K562 (cell line): ENCODE results near the gene PHF24. TPM values are rescaled to one million over a fixed set of nuclear protein-coding genes. Genes with fewer than 3 reads are reported as not detected.

ENCODE experiments used
- ATAC-seq: fragments of 200-7000 bp; cut with Tn5 transposase; 3 replicates; pipeline ENCODE4 v1.9.1; 2020; ENCODE audit warnings: moderate library complexity
- BruUV-seq: library from RNA; stranded (reverse); fragments of 400-500 nt; replicated peaks from 2 replicates; lab custom pipeline; 2021; lab: Mats Ljungman, UMichigan
- CTCF ChIA-PET: fragments of 300-600 bp; formaldehyde crosslinking; extraction: SDS; loops from one replicate; lab custom pipeline; 2021; ENCODE audit warnings: low intra/inter-chr PET ratio; lab: Yijun Ruan, JAX
- POLR2A ChIA-PET: fragments of 300-600, 350-650 bp; sonication (Branson Sonifier 250); formaldehyde crosslinking; extraction: SDS; loops from one replicate; lab custom pipeline; 2021; ENCODE audit warnings: antibody characterized with exemption, inconsistent platforms; lab: Yijun Ruan, JAX
- DNase-seq, 4 experiments: peaks; one replicate each; pipeline versions ENCODE4 v3.0.0 to v3.0.0-alpha.2; 2011 to 2018; ENCODE audit warnings: low spot score in 3 of 4, mixed read lengths in 3 of 4; ENCODE audit errors: extremely low read depth in 1 of 4
- FAIRE-seq: peaks from 2 replicates; lab custom pipeline; 2011; peaks lifted over from hg19 to GRCh38; lab: Jason Lieb, UNC
- H2AFZ ChIP-seq: 2 replicates; pipeline ENCODE4 v1.6.0; 2011; ENCODE audit warnings: low read depth, low read length, control low read depth, inconsistent platforms
- H3K27ac ChIP-seq: fragments of 200-600 bp; 3 replicates; pipeline ENCODE4 v1.8.0; 2011; ENCODE audit warnings: low read depth, mild to moderate bottlenecking, control low read depth, inconsistent platforms, low read length, moderate library complexity, mixed read lengths; ENCODE audit errors: extremely low read depth
- H3K27me3 ChIP-seq, 2 experiments: fragments of 300-600 bp in 1 of 2; 2 replicates in 1 of 2; 3 replicates in 1 of 2; pipeline versions ENCODE4 v1.6.0 to v1.8.0; 2011; ENCODE audit warnings: inconsistent platforms in 2 of 2, low read length in 2 of 2, mild to moderate bottlenecking in 1 of 2, mixed read lengths in 1 of 2, moderate library complexity in 1 of 2; ENCODE audit not compliant: control insufficient read depth in 2 of 2, insufficient read depth in 2 of 2
- H3K36me3 ChIP-seq: fragments of 300-600 bp; 3 replicates; pipeline ENCODE4 v1.8.0; 2011; ENCODE audit warnings: mild to moderate bottlenecking, low read length, inconsistent platforms; ENCODE audit not compliant: control insufficient read depth, insufficient read depth
- H3K4me1 ChIP-seq, 2 experiments: fragments of 200-600 bp in 1 of 2; replicated peaks in 1 of 2; 2 replicates in 1 of 2; 3 replicates in 1 of 2; pipeline versions ENCODE4 v1.5.1 to v1.8.0; 2011; ENCODE audit warnings: inconsistent platforms in 2 of 2, low read length in 2 of 2, mild to moderate bottlenecking in 1 of 2, mixed read lengths in 1 of 2, moderate library complexity in 1 of 2; ENCODE audit not compliant: control insufficient read depth in 2 of 2, insufficient read depth in 2 of 2
- H3K4me2 ChIP-seq: 2 replicates; pipeline ENCODE4 v1.6.1; 2011; ENCODE audit warnings: low read length, control low read depth, inconsistent platforms, mixed read lengths; ENCODE audit not compliant: insufficient read depth
- H3K4me3 ChIP-seq: fragments of 200-600 bp; sonication (generic), shearing (Covaris generic); 2 replicates; pipeline ENCODE4 v1.5.1; 2016; ENCODE audit warnings: control low read depth, inconsistent platforms
- H3K79me2 ChIP-seq: fragments of 200-600 bp; 3 replicates; pipeline ENCODE4 v1.8.0; 2011; ENCODE audit warnings: low read length, inconsistent platforms; ENCODE audit not compliant: control insufficient read depth, insufficient read depth
- H3K9ac ChIP-seq, 2 experiments: 2 replicates each; pipeline versions ENCODE4 v1.6.0 to v1.6.1; 2011; ENCODE audit warnings: low read depth in 2 of 2, low read length in 2 of 2, control low read depth in 1 of 2, inconsistent platforms in 1 of 2, mild to moderate bottlenecking in 1 of 2, mixed read lengths in 1 of 2; ENCODE audit not compliant: insufficient read depth in 1 of 2
- H3K9me1 ChIP-seq: one replicate; pipeline ENCODE4 v1.6.0; 2011; ENCODE audit warnings: inconsistent platforms, mild to moderate bottlenecking, low read length, moderate library complexity; ENCODE audit not compliant: control insufficient read depth, insufficient read depth
- H3K9me3 ChIP-seq: replicated peaks from 2 replicates; pipeline ENCODE4 v1.5.1; 2011; ENCODE audit warnings: low read depth, low read length, inconsistent platforms; ENCODE audit not compliant: control insufficient read depth, insufficient read depth
- H4K20me1 ChIP-seq: replicated peaks from 2 replicates; pipeline ENCODE4 v1.6.1; 2011; ENCODE audit warnings: low read length, inconsistent platforms, mixed read lengths; ENCODE audit not compliant: control insufficient read depth, insufficient read depth
- BRCA1 ChIP-seq, 2 experiments: fragments of 450-650 bp in 1 of 2; sonication (generic) in 1 of 2; formaldehyde crosslinking in 1 of 2; IDR thresholded peaks; 2 replicates each; pipeline versions ENCODE4 v1.5.0 to v1.6.1; 2017 to 2020; ENCODE audit warnings: mild to moderate bottlenecking in 1 of 2, missing genetic modification reagents in 1 of 2
- EP300 ChIP-seq: IDR thresholded peaks from 2 replicates; pipeline ENCODE4 v1.6.1; 2012; ENCODE audit warnings: low read length, improper control_type of control experiment
- MYNN ChIP-seq, 2 experiments: sonication (generic); formaldehyde crosslinking in 1 of 2; IDR thresholded peaks; 2 replicates each; pipeline versions ENCODE4 v1.5.0 to v1.6.1; 2016 to 2020; ENCODE audit warnings: antibody characterized with exemption in 1 of 2, missing genetic modification reagents in 1 of 2
- NFE2 ChIP-seq: IDR thresholded peaks from 2 replicates; pipeline ENCODE4 v1.6.1; 2014; ENCODE audit warnings: antibody characterized with exemption, low read depth
- PTBP1 ChIP-seq: fragments of 200-400 bp; formaldehyde crosslinking; IDR thresholded peaks from 2 replicates; pipeline ENCODE4 v1.6.1; 2017; ENCODE audit warnings: low read depth, low read length
- TFE3 ChIP-seq: fragments of 450-650 bp; formaldehyde crosslinking; IDR thresholded peaks from 2 replicates; pipeline ENCODE4 v1.4.0; 2020; ENCODE audit warnings: mild to moderate bottlenecking, mixed read lengths
- THRB ChIP-seq: fragments of 450-650 bp; formaldehyde crosslinking; conservative IDR thresholded peaks from 2 replicates; pipeline ENCODE4 v1.4.0; 2022; ENCODE audit warnings: mild to moderate bottlenecking, missing genetic modification characterization
- USF1 ChIP-seq: sonication (generic); formaldehyde crosslinking; IDR thresholded peaks from 2 replicates; pipeline ENCODE4 v1.9.0; 2022; ENCODE audit warnings: mild to moderate bottlenecking, missing genetic modification reagents
- ZNF395 ChIP-seq: fragments of 200-800 bp; sonication (Bioruptor generic); IDR thresholded peaks from 2 replicates; pipeline ENCODE4 v1.6.1; 2017; ENCODE audit warnings: missing genetic modification characterization, missing compliant biosample characterization
- WGBS: fragments of 100-300 bp; shearing (Covaris generic); methylation state at CpG from one replicate; pipeline ENCODE4 v1.1.6; 2016; ENCODE audit warnings: low coverage, mixed read lengths; ENCODE audit not compliant: insufficient coverage; ENCODE audit errors: missing lambda C conversion rate; 5-methylcytosine and 5-hydroxymethylcytosine counted together
- in situ Hi-C: fragments of 300-500 bp; cut with MboI; formaldehyde crosslinking; loops from 4 replicates; pipeline ENCODE4 v1.15.0; 2018; ENCODE audit warnings: inconsistent platforms, mixed read lengths
- intact Hi-C: fragments of 100-400 bp; cut with micrococcal nuclease; formaldehyde crosslinking; loops from 2 replicates; pipeline ENCODE4 v1.14.2; 2022
- polyA plus RNA-seq, 8 experiments: library from polyadenylated mRNA; depleted of rRNA in 4 of 8; stranded (reverse) in 5 of 8; unstranded in 3 of 8; fragments of >200 nt; fragmentation: Nextera tagmentation in 2 of 8; fragmentation: Illumina TruSeq in 1 of 8; extraction: Ambion mirVana in 2 of 8; extraction: Trizol in 1 of 8; gene quantifications; 2 replicates each; pipeline versions ENCODE4 v1.2.1 to v1.2.3, GENCODE V29; 2011 to 2014; ENCODE audit warnings: inconsistent platforms in 1 of 8, missing spikeins in 1 of 8
- total RNA-seq, 7 experiments: library from RNA; depleted of rRNA in 6 of 7; stranded (reverse); fragments of >200 nt in 6 of 7; fragmentation: Illumina TruSeq in 2 of 7; extraction: Trizol in 2 of 7; gene quantifications; 2 replicates each; pipeline versions ENCODE4 v1.2.1 to v1.2.3, GENCODE V29; 2011 to 2021; ENCODE audit warnings: low replicate concordance in 1 of 7
- TF ChIP-seq, protein P1 (sequence below): fragments of 450-650 bp; IDR thresholded peaks from 2 replicates; pipeline ENCODE4 v1.6.1; 2016
- TF ChIP-seq, protein P2 (sequence below), 2 experiments: fragments of 450-650 bp in 1 of 2; IDR thresholded peaks; 2 replicates each; pipeline ENCODE4 v1.6.1; 2011 to 2017; ENCODE audit warnings: low read depth in 2 of 2, antibody characterized with exemption in 1 of 2, borderline replicate concordance in 1 of 2, low read length in 1 of 2, mild to moderate bottlenecking in 1 of 2, mixed read lengths in 1 of 2; ENCODE audit not compliant: control insufficient read depth in 1 of 2

The PHF24 gene
- total and polyA plus RNA-seq, 9 of the 15 experiments (the other 6 are each of a cell fraction or from before 2014, with no cell fraction given) = 0.01 TPM; not detected in 7

- Histone ChIP-seq H3K4me3 (no peak overlapping the region), H4K20me1 (no peaks in the 10 kb centered on the region), H3K27ac (no peak overlapping the region), H3K79me2 (no peaks in the 10 kb centered on the region), H2AFZ (no peak overlapping the region), H3K4me1 (no peaks in the 10 kb centered on the region), H3K27me3 (peaks cover 0 to 2% of the 10 kb centered on the region in 2 experiments; a peak in 1 of 5 replicates), H3K9me1 (no peaks in the 10 kb centered on the region), H3K9ac (no peak overlapping the region), H3K4me2 (no peak overlapping the region), H3K36me3 (no peaks in the 10 kb centered on the region), H3K9me3 (no peaks in the 10 kb centered on the region)
- ATAC-seq (no peak), DNase-seq (no peak), FAIRE-seq (no peak)
- in situ Hi-C loops (no loop called here), intact Hi-C loops (no loop called here)
- POLR2A ChIA-PET = no interaction called here
- CTCF ChIA-PET = no interaction called here
- no TSS peak for BruUV-seq
- 6% methylated on average over 4 of the region's 4 CpGs for WGBS
- no peak for TF ChIP-seq MYNN (IDR thresholded peaks at IDR 0.05)
- TF ChIP-seq MYNN (CRISPR knock-in tag; IDR thresholded peaks at IDR 0.05) = no peak
- no peak for TF ChIP-seq NFE2
- TF ChIP-seq EP300 = no peak
- TF ChIP-seq THRB (CRISPR knock-in tag) = no peak
- no peak for TF ChIP-seq TFE3 (CRISPR knock-in tag)
- no peak for TF ChIP-seq BRCA1 (IDR thresholded peaks at IDR 0.05)
- no peak for TF ChIP-seq BRCA1 (CRISPR knock-in tag; IDR thresholded peaks at IDR 0.05)
- no peak for TF ChIP-seq USF1 (CRISPR knock-in tag)
- TF ChIP-seq, protein P1, sequence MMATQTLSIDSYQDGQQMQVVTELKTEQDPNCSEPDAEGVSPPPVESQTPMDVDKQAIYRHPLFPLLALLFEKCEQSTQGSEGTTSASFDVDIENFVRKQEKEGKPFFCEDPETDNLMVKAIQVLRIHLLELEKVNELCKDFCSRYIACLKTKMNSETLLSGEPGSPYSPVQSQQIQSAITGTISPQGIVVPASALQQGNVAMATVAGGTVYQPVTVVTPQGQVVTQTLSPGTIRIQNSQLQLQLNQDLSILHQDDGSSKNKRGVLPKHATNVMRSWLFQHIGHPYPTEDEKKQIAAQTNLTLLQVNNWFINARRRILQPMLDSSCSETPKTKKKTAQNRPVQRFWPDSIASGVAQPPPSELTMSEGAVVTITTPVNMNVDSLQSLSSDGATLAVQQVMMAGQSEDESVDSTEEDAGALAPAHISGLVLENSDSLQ = no peak
- TF ChIP-seq, protein P2, sequence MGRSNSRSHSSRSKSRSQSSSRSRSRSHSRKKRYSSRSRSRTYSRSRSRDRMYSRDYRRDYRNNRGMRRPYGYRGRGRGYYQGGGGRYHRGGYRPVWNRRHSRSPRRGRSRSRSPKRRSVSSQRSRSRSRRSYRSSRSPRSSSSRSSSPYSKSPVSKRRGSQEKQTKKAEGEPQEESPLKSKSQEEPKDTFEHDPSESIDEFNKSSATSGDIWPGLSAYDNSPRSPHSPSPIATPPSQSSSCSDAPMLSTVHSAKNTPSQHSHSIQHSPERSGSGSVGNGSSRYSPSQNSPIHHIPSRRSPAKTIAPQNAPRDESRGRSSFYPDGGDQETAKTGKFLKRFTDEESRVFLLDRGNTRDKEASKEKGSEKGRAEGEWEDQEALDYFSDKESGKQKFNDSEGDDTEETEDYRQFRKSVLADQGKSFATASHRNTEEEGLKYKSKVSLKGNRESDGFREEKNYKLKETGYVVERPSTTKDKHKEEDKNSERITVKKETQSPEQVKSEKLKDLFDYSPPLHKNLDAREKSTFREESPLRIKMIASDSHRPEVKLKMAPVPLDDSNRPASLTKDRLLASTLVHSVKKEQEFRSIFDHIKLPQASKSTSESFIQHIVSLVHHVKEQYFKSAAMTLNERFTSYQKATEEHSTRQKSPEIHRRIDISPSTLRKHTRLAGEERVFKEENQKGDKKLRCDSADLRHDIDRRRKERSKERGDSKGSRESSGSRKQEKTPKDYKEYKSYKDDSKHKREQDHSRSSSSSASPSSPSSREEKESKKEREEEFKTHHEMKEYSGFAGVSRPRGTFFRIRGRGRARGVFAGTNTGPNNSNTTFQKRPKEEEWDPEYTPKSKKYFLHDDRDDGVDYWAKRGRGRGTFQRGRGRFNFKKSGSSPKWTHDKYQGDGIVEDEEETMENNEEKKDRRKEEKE (IDR thresholded peaks at IDR 0.05; ENCODE audit: borderline replicate concordance in 1 of 2, control insufficient read depth in 1 of 2, low read depth in 2 of 2, low read length in 1 of 2) = no peak
- no peak for TF ChIP-seq ZNF395 (CRISPR knock-in tag)
- TF ChIP-seq PTBP1 = no peak
Measured at GRCh38 chr9:34927061-34927460, 31.0 kb upstream of the PHF24 start.
